Neural cell (in vitro differentiated cells): ENCODE results near the gene CHN1. TPM values are rescaled to one million over a fixed set of nuclear protein-coding genes. Genes with fewer than 3 reads are reported as not detected.

Source experiments
- H2AFZ ChIP-seq: fragments of 200-600, 300-800 bp; sonication (generic), shearing (Covaris generic); 2 replicates; pipeline ENCODE4 v1.6.0; 2014; ENCODE audit warnings: low read depth, mild to moderate bottlenecking, antibody characterized with exemption, low read length, moderate library complexity
- H3F3A ChIP-seq: fragments of 200-600 bp; shearing (Covaris generic); 2 replicates; pipeline ENCODE4 v1.6.1; 2016; ENCODE audit warnings: mild to moderate bottlenecking, moderate library complexity, mixed read lengths, antibody characterized with exemption, low read length; ENCODE audit not compliant: insufficient read depth, poor library complexity, severe bottlenecking
- H3K27ac ChIP-seq: fragments of 200-600, 300-800 bp; sonication (generic), shearing (Covaris generic); 2 replicates; pipeline ENCODE4 v1.5.1; 2014; ENCODE audit warnings: mild to moderate bottlenecking, low read length, moderate library complexity
- H3K27me3 ChIP-seq: fragments of 300-800, 200-600 bp; sonication (generic), shearing (Covaris generic); 2 replicates; pipeline ENCODE4 v1.6.0; 2014; ENCODE audit warnings: mild to moderate bottlenecking, low read depth, low read length, moderate library complexity; ENCODE audit not compliant: insufficient read depth
- H3K36me3 ChIP-seq: fragments of 300-800, 200-600 bp; sonication (generic), shearing (Covaris generic); 2 replicates; pipeline ENCODE4 v1.5.1; 2014; ENCODE audit warnings: mild to moderate bottlenecking, antibody characterized with exemption, low read length, moderate library complexity; ENCODE audit not compliant: insufficient read depth
- H3K4me2 ChIP-seq: fragments of 300-800, 200-600 bp; sonication (generic), shearing (Covaris generic); 2 replicates; pipeline ENCODE4 v1.6.0; 2014; ENCODE audit warnings: mild to moderate bottlenecking, low read length
- H3K4me3 ChIP-seq: fragments of 300-800, 200-600 bp; sonication (generic), shearing (Covaris generic); 2 replicates; pipeline ENCODE4 v1.5.1; 2014; ENCODE audit warnings: mild to moderate bottlenecking, low read length, moderate library complexity
- H3K79me2 ChIP-seq: fragments of 200-600 bp; shearing (Covaris generic); replicated peaks from 2 replicates; pipeline ENCODE4 v1.6.0; 2014; ENCODE audit warnings: mild to moderate bottlenecking, low read length, moderate library complexity; ENCODE audit not compliant: insufficient read depth
- H3K9ac ChIP-seq: fragments of 300-800, 200-600 bp; sonication (generic), shearing (Covaris generic); 2 replicates; pipeline ENCODE4 v1.6.1; 2016; ENCODE audit warnings: mild to moderate bottlenecking, low read length, mixed read lengths
- H3K9me2 ChIP-seq: fragments of 200-600 bp; shearing (Covaris generic); 2 replicates; pipeline ENCODE4 v1.6.1; 2016; ENCODE audit warnings: mild to moderate bottlenecking, low read length, mixed read lengths; ENCODE audit not compliant: insufficient read depth
- H3K9me3 ChIP-seq: fragments of 200-600, 300-800 bp; sonication (generic), shearing (Covaris generic); 2 replicates; pipeline ENCODE4 v1.6.1; 2016; ENCODE audit warnings: mild to moderate bottlenecking, mixed run types, low read length, moderate library complexity, mixed read lengths
- H4K20me1 ChIP-seq: fragments of 200-600 bp; shearing (Covaris generic); 2 replicates; pipeline ENCODE4 v1.6.1; 2016; ENCODE audit warnings: mild to moderate bottlenecking, mixed run types; ENCODE audit not compliant: insufficient read depth
- CTCF ChIP-seq: fragments of 450-650 bp; IDR thresholded peaks from 2 replicates; pipeline ENCODE4 v1.5.1; 2014; ENCODE audit warnings: antibody characterized with exemption, mild to moderate bottlenecking, moderate library complexity; ENCODE audit not compliant: poor library complexity, severe bottlenecking
- EP300 ChIP-seq: fragments of 450-650 bp; conservative IDR thresholded peaks from 2 replicates; pipeline ENCODE4 v1.6.1; 2014; ENCODE audit warnings: antibody characterized with exemption, mild to moderate bottlenecking, moderate library complexity; ENCODE audit not compliant: poor library complexity, severe bottlenecking
- EZH2 ChIP-seq: fragments of 200-600, 300-800 bp; shearing (Covaris generic), sonication (generic); IDR thresholded peaks from 2 replicates; pipeline ENCODE4 v1.6.1; 2014; ENCODE audit warnings: antibody characterized with exemption, low read length, borderline replicate concordance, mild to moderate bottlenecking; ENCODE audit not compliant: insufficient read depth, poor library complexity, severe bottlenecking
- MXI1 ChIP-seq: fragments of 450-650 bp; conservative IDR thresholded peaks from 2 replicates; pipeline ENCODE4 v1.6.1; 2014; ENCODE audit warnings: antibody characterized with exemption, mild to moderate bottlenecking; ENCODE audit not compliant: poor library complexity, severe bottlenecking
- POLR2AphosphoS5 ChIP-seq: IDR thresholded peaks from 2 replicates; pipeline ENCODE4 v1.6.1; 2012
- RAD21 ChIP-seq: fragments of 450-650 bp; conservative IDR thresholded peaks from 2 replicates; pipeline ENCODE4 v1.6.1; 2014; ENCODE audit warnings: antibody characterized with exemption, mild to moderate bottlenecking, moderate library complexity
- REST ChIP-seq: IDR thresholded peaks from 2 replicates; pipeline ENCODE4 v1.6.1; 2012; ENCODE audit warnings: borderline replicate concordance
- SMC3 ChIP-seq: fragments of 450-650 bp; conservative IDR thresholded peaks from 2 replicates; pipeline ENCODE4 v1.6.1; 2014; ENCODE audit warnings: antibody characterized with exemption, mild to moderate bottlenecking, moderate library complexity; ENCODE audit not compliant: poor library complexity
- TAF1 ChIP-seq: IDR thresholded peaks from 2 replicates; pipeline ENCODE4 v1.6.1; 2012; ENCODE audit warnings: low read depth
- polyA plus RNA-seq: library from polyadenylated mRNA; depleted of rRNA; stranded (reverse); fragments of >200 nt; gene quantifications from 2 replicates; pipeline ENCODE4 v1.2.3, GENCODE V29; 2014

CHN1 gene
- polyA plus RNA-seq, 1 donor from 2014 or later: 133 TPM

- Histone ChIP-seq H3K27ac (peak overlapping the region; percentile 53), H3K27me3 (no peaks in the 10 kb centered on the region), H3K79me2 (peaks cover 54% of the 10 kb centered on the region), H3K9me2 (no peaks in the 10 kb centered on the region), H2AFZ (no peak overlapping the region), H3F3A (peaks cover 5% of the 10 kb centered on the region), H3K9me3 (no peaks in the 10 kb centered on the region), H4K20me1 (no peaks in the 10 kb centered on the region), H3K4me3 (peak overlapping the region; percentile 81), H3K36me3 (no peaks in the 10 kb centered on the region), H3K9ac (peak overlapping the region; percentile 95), H3K4me2 (peak overlapping the region; percentile 79)
- no peak for TF ChIP-seq POLR2AphosphoS5
- TF ChIP-seq REST: peak; percentile 8
- no peak for TF ChIP-seq EP300
- TF ChIP-seq TAF1: peak; percentile 25
- TF ChIP-seq SMC3: no peak
These were observed 1.1 kb downstream of the CHN1 start for GRCh38 chr2:175003875-175004729.

- Histone ChIP-seq H3K27me3 (no peaks in the 10 kb centered on the region), H2AFZ (no peak overlapping the region), H3F3A (peaks cover 5% of the 10 kb centered on the region), H3K36me3 (no peaks in the 10 kb centered on the region), H3K9me2 (no peaks in the 10 kb centered on the region), H3K27ac (no peak overlapping the region), H4K20me1 (no peaks in the 10 kb centered on the region), H3K4me2 (peak overlapping the region; percentile 79), H3K9me3 (no peaks in the 10 kb centered on the region), H3K9ac (no peak overlapping the region), H3K4me3 (peak overlapping the region; percentile 81), H3K79me2 (peaks cover 67% of the 10 kb centered on the region)
- no peak for TF ChIP-seq SMC3
- TF ChIP-seq MXI1: no peak
- no peak for TF ChIP-seq CTCF
- no peak for TF ChIP-seq POLR2AphosphoS5
- TF ChIP-seq EZH2: no peak
- TF ChIP-seq EP300: no peak
- TF ChIP-seq TAF1: no peak
- TF ChIP-seq RAD21: no peak
- TF ChIP-seq REST: no peak
These were observed 2.5 kb downstream of the CHN1 start for GRCh38 chr2:175002547-175003274.
